HEK293 (cell line): ENCODE results near the gene SH3BGRL.

ENCODE experiments used
- ATF2 ChIP-seq: fragments of 450-650 bp; formaldehyde crosslinking; IDR thresholded peaks from 2 replicates; pipeline ENCODE4 v1.5.1; 2016; ENCODE audit warnings: missing biosample characterization, missing genetic modification characterization, low read depth
- CTCF ChIP-seq: fragments of 450-650 bp; formaldehyde crosslinking; IDR thresholded peaks from 2 replicates; pipeline ENCODE4 v1.5.1; 2016; ENCODE audit warnings: missing biosample characterization, missing genetic modification characterization
- REST ChIP-seq: fragments of 450-650 bp; formaldehyde crosslinking; IDR thresholded peaks from 2 replicates; pipeline ENCODE4 v1.5.1; 2016; ENCODE audit warnings: missing biosample characterization, missing genetic modification characterization
- ZNF280C ChIP-seq: fragments of 450-650 bp; formaldehyde crosslinking; IDR thresholded peaks from 2 replicates; pipeline ENCODE4 v1.5.1; 2016; ENCODE audit warnings: missing biosample characterization, missing genetic modification characterization
- ZNF48 ChIP-seq: fragments of 450-650 bp; formaldehyde crosslinking; IDR thresholded peaks from 2 replicates; pipeline ENCODE4 v1.5.1; 2016; ENCODE audit warnings: missing biosample characterization, missing genetic modification characterization

DNA sequence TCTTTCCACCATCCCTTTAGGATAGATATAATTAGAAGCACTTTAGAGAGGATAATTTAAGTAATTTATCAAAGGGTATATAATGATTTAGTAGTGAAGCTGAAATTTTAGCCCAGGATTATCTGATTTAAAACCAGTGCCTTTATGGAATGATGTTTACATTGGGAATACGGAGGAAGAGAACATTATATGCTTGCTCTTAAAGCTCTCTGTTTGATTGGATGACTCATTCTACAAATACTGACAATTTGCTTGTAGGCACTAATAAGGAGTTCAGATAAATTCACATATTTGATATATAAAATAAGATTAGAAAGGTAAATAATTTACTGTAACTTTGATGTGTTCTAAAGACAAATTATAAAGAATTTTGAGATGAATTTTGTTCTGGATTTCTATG, 84.7 kb downstream of the SH3BGRL start:
- TF ChIP-seq CTCF (tag by site-specific recombination) (no peak), ZNF280C (tag by site-specific recombination) (no peak), ATF2 (tag by site-specific recombination) (no peak), REST (tag by site-specific recombination) (no peak), ZNF48 (no peak)
